Measurements from ENCODE around the gene DAB1. TPM values are rescaled to one million over a fixed set of nuclear protein-coding genes. Genes with fewer than 3 reads are reported as not detected.

Gene DAB1
- total and polyA plus RNA-seq, 7 experiments from 2014 or later = 0.27 to 1.9 (median 0.43) TPM; not detected in 1

DNA sequence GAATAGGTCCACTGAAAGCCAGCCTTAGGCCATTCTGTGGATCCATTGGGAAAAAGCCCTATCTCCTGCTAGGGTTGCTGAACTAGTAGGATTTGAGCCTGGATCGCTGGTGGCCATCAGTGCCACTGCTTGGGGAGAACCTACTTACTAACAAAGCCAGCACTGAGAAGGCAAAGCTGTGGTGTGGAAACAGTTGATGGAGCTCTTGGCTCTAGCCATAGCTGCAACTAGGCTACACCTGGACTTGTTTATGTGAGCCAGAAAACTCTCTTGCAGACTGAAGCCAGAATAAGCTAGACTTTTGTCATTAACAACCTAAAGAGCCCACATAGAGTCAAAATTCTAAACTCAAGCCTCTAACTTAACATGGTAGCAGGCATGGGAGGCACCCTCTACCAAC lies 20.7 kb downstream of the DAB1 start:
- no peak overlapping the region for H3K27ac ChIP-seq (ENCODE audit: low read depth, low read length)
- no peak overlapping the region for H3K4me3 ChIP-seq (ENCODE audit: low read length)
- H3K9me3 ChIP-seq (ENCODE audit: control insufficient read depth in 2 of 3, low read length in 3 of 3) = no peaks in the 10 kb centered on the region
- CTCF ChIA-PET = no interaction called here
- no peaks in the 10 kb centered on the region for H3K4me1 ChIP-seq (ENCODE audit: control insufficient read depth in 2 of 2, insufficient read depth in 2 of 2, low read length in 2 of 2)
- Mint-ChIP-seq H3K4me1 (no peaks in the 10 kb centered on the region), H3K4me3 (no peak overlapping the region), H3K27me3 (peaks cover 0 to 26% (median 12%) of the 10 kb centered on the region in 5 donors), H3K36me3 (no peaks in the 10 kb centered on the region), H3K27ac (no peak overlapping the region), H3K9me3 (peaks cover 0 to 3% (median 0%) of the 10 kb centered on the region in 11 donors)
- intact Hi-C loops (cut with micrococcal nuclease) = no loop called here
- no peaks in the 10 kb centered on the region for H3K27me3 ChIP-seq (ENCODE audit: control insufficient read depth in 2 of 2, insufficient read depth in 2 of 2, low read length in 2 of 2)
- H3K36me3 ChIP-seq (ENCODE audit: control insufficient read depth in 2 of 3, insufficient read depth in 3 of 3, low read length in 3 of 3) = no peaks in the 10 kb centered on the region
- DNase-seq (no peak), ATAC-seq (no peak)
- POLR2A ChIA-PET = no interaction called here

DNA sequence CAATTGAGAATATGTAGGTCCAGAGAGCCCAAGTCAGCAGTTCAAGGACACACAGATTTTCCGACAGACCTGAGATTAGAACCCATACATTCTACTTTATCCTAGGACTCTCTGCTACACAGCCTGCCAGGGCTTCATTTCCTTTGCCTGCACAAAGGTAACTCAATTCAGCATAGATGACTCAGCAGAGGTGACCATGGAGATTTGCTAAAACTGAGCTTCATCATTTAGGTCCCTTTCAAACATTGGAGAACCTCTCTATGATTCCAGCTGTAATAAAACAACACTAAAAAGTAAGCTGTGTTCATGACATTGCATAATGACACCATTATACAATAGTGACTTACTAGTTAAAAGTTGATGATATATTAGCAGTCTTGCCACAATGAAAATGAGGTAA lies 22.2 kb downstream of the DAB1 start:
- H3K4me1 Mint-ChIP-seq = no peaks in the 10 kb centered on the region

DNA sequence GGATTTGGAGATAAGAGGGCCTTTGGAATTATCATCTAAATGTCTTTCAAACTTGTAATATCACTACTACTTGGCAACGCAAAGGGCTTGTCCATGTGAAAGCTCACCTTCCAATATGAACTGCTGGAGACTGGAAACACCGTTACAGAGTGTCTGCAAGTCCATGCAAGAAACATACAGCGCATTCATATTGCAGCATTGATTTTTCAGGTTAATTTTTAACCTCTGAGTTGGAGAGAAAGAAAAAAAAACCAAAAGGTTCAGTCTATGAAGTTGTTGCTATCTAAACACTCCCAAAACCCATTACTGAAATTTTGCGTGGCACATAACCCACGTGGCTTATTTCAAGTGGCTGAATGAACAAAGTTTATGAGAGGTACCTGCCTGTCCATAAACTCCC lies 23.8 kb downstream of the DAB1 start:
- POLR2A ChIA-PET = no interaction called here
- H3K27me3 ChIP-seq (ENCODE audit: control insufficient read depth in 2 of 2, insufficient read depth in 2 of 2, low read length in 2 of 2) = no peaks in the 10 kb centered on the region

More for the DNA sequence above, 22.2 kb downstream of the DAB1 start:
- no peaks in the 10 kb centered on the region for H3K9me3 ChIP-seq (ENCODE audit: control insufficient read depth in 2 of 3, low read length in 3 of 3)
- H3K4me1 ChIP-seq (ENCODE audit: control insufficient read depth in 2 of 2, insufficient read depth in 2 of 2, low read length in 2 of 2) = no peaks in the 10 kb centered on the region
- CTCF ChIA-PET = no interaction called here
- no peak for ATAC-seq
- DNase-seq = no peak
- no peak overlapping the region for H3K27ac ChIP-seq (ENCODE audit: low read depth, low read length)
- no peaks in the 10 kb centered on the region for H3K36me3 ChIP-seq (ENCODE audit: control insufficient read depth in 2 of 3, insufficient read depth in 3 of 3, low read length in 3 of 3)
- Mint-ChIP-seq H3K27me3 (peaks cover 0 to 23% (median 18%) of the 10 kb centered on the region in 5 donors), H3K9me3 (peaks cover 0 to 1% (median 0%) of the 10 kb centered on the region in 11 donors), H3K36me3 (no peaks in the 10 kb centered on the region), H3K27ac (no peak overlapping the region), H3K4me3 (no peak overlapping the region)
- no peaks in the 10 kb centered on the region for H3K27me3 ChIP-seq (ENCODE audit: control insufficient read depth in 2 of 2, insufficient read depth in 2 of 2, low read length in 2 of 2)
- no peak overlapping the region for H3K4me3 ChIP-seq (ENCODE audit: low read length)
- POLR2A ChIA-PET = no interaction called here
- intact Hi-C loops (cut with micrococcal nuclease) = no loop called here

DNA sequence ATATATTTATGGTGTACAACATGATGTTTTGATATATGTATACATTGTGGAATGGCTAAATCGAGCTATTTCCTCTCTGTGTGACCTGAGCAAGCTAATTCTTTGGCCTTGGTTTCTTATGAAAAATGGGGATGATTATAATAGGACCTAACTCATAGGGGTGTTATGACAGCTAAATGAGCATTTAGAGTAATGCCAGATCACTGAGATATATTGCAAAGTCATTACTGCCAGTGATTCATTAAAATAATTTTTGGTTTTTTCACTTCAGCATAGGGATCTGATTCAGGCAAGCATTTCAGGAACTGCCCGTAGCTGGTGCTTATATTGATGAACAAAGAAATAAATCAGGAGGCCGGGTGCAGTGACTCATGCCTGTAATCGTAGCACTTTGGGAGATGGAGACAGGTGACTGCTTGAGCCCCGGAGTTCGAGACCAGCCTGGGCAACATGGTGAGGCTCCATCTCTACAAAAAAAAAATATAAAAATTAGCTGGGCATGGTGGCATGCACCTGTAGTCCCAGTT lies 30.7 kb downstream of the DAB1 start:
- ChIA-PET CTCF (interaction anchor here (0.6 kb wide), 1 partner anchor 1265 kb away, joined by 5 read pairs; no protein-coding TSS in a partner anchor), POLR2A (no interaction called here)
- DNase-seq (no peak), ATAC-seq (no peak)
- intact Hi-C loops (cut with micrococcal nuclease) = no loop called here
- no peaks in the 10 kb centered on the region for H3K4me1 ChIP-seq (ENCODE audit: control insufficient read depth in 2 of 2, insufficient read depth in 2 of 2, low read length in 2 of 2)
- Mint-ChIP-seq H3K27me3 (peaks cover 0 to 22% (median 8%) of the 10 kb centered on the region in 5 donors), H3K4me1 (no peaks in the 10 kb centered on the region), H3K4me3 (no peak overlapping the region), H3K27ac (no peak overlapping the region), H3K9me3 (peaks cover 0 to 5% (median 0%) of the 10 kb centered on the region in 11 donors), H3K36me3 (no peaks in the 10 kb centered on the region)
- no peaks in the 10 kb centered on the region for H3K36me3 ChIP-seq (ENCODE audit: control insufficient read depth in 2 of 3, insufficient read depth in 3 of 3, low read length in 3 of 3)
- no peak overlapping the region for H3K4me3 ChIP-seq (ENCODE audit: low read length)
- no peaks in the 10 kb centered on the region for H3K9me3 ChIP-seq (ENCODE audit: control insufficient read depth in 2 of 3, low read length in 3 of 3)
- no peak overlapping the region for H3K27ac ChIP-seq (ENCODE audit: low read depth, low read length)
- H3K27me3 ChIP-seq (ENCODE audit: control insufficient read depth in 2 of 2, insufficient read depth in 2 of 2, low read length in 2 of 2) = no peaks in the 10 kb centered on the region

More for the DNA sequence above, 23.8 kb downstream of the DAB1 start:
- Mint-ChIP-seq H3K4me3 (no peak overlapping the region), H3K27ac (no peak overlapping the region), H3K4me1 (no peaks in the 10 kb centered on the region), H3K27me3 (peaks cover 0 to 22% (median 10%) of the 10 kb centered on the region in 5 donors), H3K36me3 (no peaks in the 10 kb centered on the region), H3K9me3 (peaks cover 0 to 1% (median 0%) of the 10 kb centered on the region in 11 donors)
- ATAC-seq (no peak), DNase-seq (no peak)
- Histone ChIP-seq H3K27ac (ENCODE audit: low read depth, low read length) (no peak overlapping the region), H3K9me3 (ENCODE audit: control insufficient read depth in 2 of 3, low read length in 3 of 3) (no peaks in the 10 kb centered on the region), H3K36me3 (ENCODE audit: control insufficient read depth in 2 of 3, insufficient read depth in 3 of 3, low read length in 3 of 3) (no peaks in the 10 kb centered on the region), H3K4me1 (ENCODE audit: control insufficient read depth in 2 of 2, insufficient read depth in 2 of 2, low read length in 2 of 2) (no peaks in the 10 kb centered on the region), H3K4me3 (ENCODE audit: low read length) (no peak overlapping the region)
- CTCF ChIA-PET = no interaction called here
- intact Hi-C loops (cut with micrococcal nuclease) = no loop called here

DNA sequence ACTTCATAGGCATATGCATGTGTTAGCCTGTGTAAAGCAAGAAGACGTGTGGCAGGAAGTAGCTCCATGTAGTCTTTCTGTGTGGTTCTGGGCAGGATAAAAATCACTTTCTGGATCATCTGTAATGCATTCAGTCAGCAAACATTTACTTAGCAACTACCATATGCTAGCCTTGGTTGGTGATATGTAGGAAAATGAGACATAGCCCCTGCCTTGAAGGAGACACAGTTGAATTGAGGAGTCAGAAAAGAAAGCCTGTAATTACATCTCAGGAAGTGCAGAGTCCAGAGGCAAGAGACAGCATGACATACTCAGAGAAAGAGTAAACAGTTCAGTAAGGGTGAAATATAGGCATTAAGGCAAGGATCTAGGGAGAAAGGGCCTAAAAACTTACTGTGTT lies 38.5 kb downstream of the DAB1 start:
- intact Hi-C loops (cut with micrococcal nuclease) = no loop called here
- no peaks in the 10 kb centered on the region for H3K36me3 ChIP-seq (ENCODE audit: control insufficient read depth in 2 of 3, insufficient read depth in 3 of 3, low read length in 3 of 3)
- no peak overlapping the region for H3K27ac ChIP-seq (ENCODE audit: low read depth, low read length)
- H3K27me3 Mint-ChIP-seq = peaks cover 0 to 11% (median 0%) of the 10 kb centered on the region in 5 donors
- peaks cover 0 to 7% (median 2%) of the 10 kb centered on the region in 11 donors for H3K9me3 Mint-ChIP-seq
- no peak for DNase-seq
- H3K27me3 ChIP-seq (ENCODE audit: control insufficient read depth in 2 of 2, insufficient read depth in 2 of 2, low read length in 2 of 2) = no peaks in the 10 kb centered on the region
- CTCF ChIA-PET = no interaction called here
- no peak overlapping the region for H3K4me3 Mint-ChIP-seq
- no peak overlapping the region for H3K4me3 ChIP-seq (ENCODE audit: low read length)
- H3K4me1 ChIP-seq (ENCODE audit: control insufficient read depth in 2 of 2, insufficient read depth in 2 of 2, low read length in 2 of 2) = no peaks in the 10 kb centered on the region
- POLR2A ChIA-PET = no interaction called here
- H3K36me3 Mint-ChIP-seq = no peaks in the 10 kb centered on the region
- H3K9me3 ChIP-seq (ENCODE audit: control insufficient read depth in 2 of 3, low read length in 3 of 3) = no peaks in the 10 kb centered on the region
- no peak overlapping the region for H3K27ac Mint-ChIP-seq
- peaks cover 0 to 1% (median 0%) of the 10 kb centered on the region in 7 donors for H3K4me1 Mint-ChIP-seq
- no peak for ATAC-seq

DNA sequence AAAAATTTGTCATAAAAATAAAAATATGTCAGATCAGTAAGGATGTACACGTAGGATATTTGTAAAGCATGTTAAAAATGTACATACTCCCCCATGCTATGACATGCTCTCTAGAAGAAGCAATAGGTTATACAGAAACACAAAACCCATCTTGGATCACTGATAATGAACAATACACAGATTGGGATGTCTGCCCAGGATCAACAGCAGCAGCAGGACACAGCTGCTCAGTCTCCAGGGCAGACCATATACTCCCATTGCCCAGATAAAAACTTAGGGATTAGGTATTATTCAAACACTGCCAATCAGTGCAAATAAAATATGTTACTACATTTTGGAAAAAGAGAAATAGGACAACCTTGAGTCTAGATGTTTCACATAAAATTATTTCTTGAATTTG lies 39.0 kb downstream of the DAB1 start:
- DNase-seq = no peak

DNA sequence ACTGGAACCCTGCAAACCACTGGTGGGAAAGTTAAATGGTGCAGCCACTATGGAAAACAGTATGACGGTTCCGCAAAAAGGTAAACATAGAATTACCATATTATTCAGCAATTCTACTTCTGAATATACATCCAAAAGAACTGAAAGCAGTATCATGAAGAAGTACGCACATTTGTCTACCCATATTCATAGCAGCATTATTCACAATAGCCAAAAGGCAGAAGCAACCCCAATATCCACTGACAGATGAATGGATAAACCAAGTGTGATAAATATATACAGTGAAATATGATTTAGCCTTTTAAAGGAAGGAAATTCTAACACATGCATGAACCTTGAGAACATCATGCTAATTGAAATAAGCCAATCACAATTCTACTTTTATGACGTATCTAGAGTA lies 39.6 kb downstream of the DAB1 start:
- Mint-ChIP-seq H3K36me3 (no peaks in the 10 kb centered on the region), H3K9me3 (peaks cover 0 to 7% (median 2%) of the 10 kb centered on the region in 11 donors), H3K4me3 (no peak overlapping the region), H3K27ac (no peak overlapping the region), H3K27me3 (peaks cover 0 to 13% (median 0%) of the 10 kb centered on the region in 5 donors), H3K4me1 (peaks cover 0 to 1% (median 0%) of the 10 kb centered on the region in 7 donors)
- no peaks in the 10 kb centered on the region for H3K9me3 ChIP-seq (ENCODE audit: control insufficient read depth in 2 of 3, low read length in 3 of 3)
- no peak overlapping the region for H3K4me3 ChIP-seq (ENCODE audit: low read length)
- intact Hi-C loops (cut with micrococcal nuclease) = no loop called here
- ChIA-PET POLR2A (no interaction called here), CTCF (no interaction called here)
- H3K27me3 ChIP-seq (ENCODE audit: control insufficient read depth in 2 of 2, insufficient read depth in 2 of 2, low read length in 2 of 2) = no peaks in the 10 kb centered on the region
- DNase-seq (no peak), ATAC-seq (no peak)
- H3K36me3 ChIP-seq (ENCODE audit: control insufficient read depth in 2 of 3, insufficient read depth in 3 of 3, low read length in 3 of 3) = no peaks in the 10 kb centered on the region
- H3K4me1 ChIP-seq (ENCODE audit: control insufficient read depth in 2 of 2, insufficient read depth in 2 of 2, low read length in 2 of 2) = no peaks in the 10 kb centered on the region
- no peak overlapping the region for H3K27ac ChIP-seq (ENCODE audit: low read depth, low read length)

More for the DNA sequence above, 39.0 kb downstream of the DAB1 start:
- Histone ChIP-seq H3K27me3 (ENCODE audit: control insufficient read depth in 2 of 2, insufficient read depth in 2 of 2, low read length in 2 of 2) (no peaks in the 10 kb centered on the region), H3K36me3 (ENCODE audit: control insufficient read depth in 2 of 3, insufficient read depth in 3 of 3, low read length in 3 of 3) (no peaks in the 10 kb centered on the region), H3K9me3 (ENCODE audit: control insufficient read depth in 2 of 3, low read length in 3 of 3) (no peaks in the 10 kb centered on the region), H3K4me3 (ENCODE audit: low read length) (no peak overlapping the region), H3K4me1 (ENCODE audit: control insufficient read depth in 2 of 2, insufficient read depth in 2 of 2, low read length in 2 of 2) (no peaks in the 10 kb centered on the region), H3K27ac (ENCODE audit: low read depth, low read length) (no peak overlapping the region)
- H3K4me3 Mint-ChIP-seq = no peak overlapping the region
- peaks cover 0 to 11% (median 0%) of the 10 kb centered on the region in 5 donors for H3K27me3 Mint-ChIP-seq
- ChIA-PET POLR2A (no interaction called here), CTCF (no interaction called here)
- no peak for ATAC-seq
- peaks cover 0 to 1% (median 0%) of the 10 kb centered on the region in 7 donors for H3K4me1 Mint-ChIP-seq
- no peak overlapping the region for H3K27ac Mint-ChIP-seq
- peaks cover 0 to 7% (median 2%) of the 10 kb centered on the region in 11 donors for H3K9me3 Mint-ChIP-seq
- intact Hi-C loops (cut with micrococcal nuclease) = no loop called here
- no peaks in the 10 kb centered on the region for H3K36me3 Mint-ChIP-seq
